Jurkat, Clone E6-1 (cell line): ENCODE data around the gene CIB2.

Experiments used
- DNase-seq: peaks from one replicate; pipeline ENCODE4 v3.0.0-alpha.2; 2011; ENCODE audit warnings: low read depth, low spot score
- H3K4me3 ChIP-seq: 2 replicates; pipeline ENCODE4 v1.5.1; 2011; ENCODE audit warnings: mild to moderate bottlenecking, low read length, control low read depth, moderate library complexity

Gene CIB2

GRCh38 chr15:78057803-78058202 is 73.4 kb downstream of the CIB2 start:
- no peak overlapping the region for H3K4me3 ChIP-seq
- DNase-seq, result no peak

- DNase-seq, result peak; percentile 72
Measured at GRCh38 chr15:78056714-78057269, 74.5 kb downstream of the CIB2 start.

GRCh38 chr15:78055919-78056713 is 75.1 kb downstream of the CIB2 start:
- DNase-seq, result no peak
- H3K4me3 ChIP-seq, result no peak overlapping the region

More at GRCh38 chr15:78056714-78057269, 74.5 kb downstream of the CIB2 start:
- no peak overlapping the region for H3K4me3 ChIP-seq

- H3K4me3 ChIP-seq, result no peak overlapping the region
- DNase-seq, result no peak
Measured at GRCh38 chr15:78054966-78055365, 76.3 kb downstream of the CIB2 start.
